ENCODE results near the gene FOXP1. TPM values are rescaled to one million over a fixed set of nuclear protein-coding genes. Genes with fewer than 3 reads are reported as not detected.
A peak's percentile ranks its signal among the peaks of the same experiment; 100 is the strongest.

The FOXP1 gene
- total and polyA plus RNA-seq, 2 of the 13 experiments (the other 11 are each of a cell fraction or from before 2014, with no cell fraction given): 40.4 to 59.0 TPM

GRCh38 chr3:71453319-71453718, 130.2 kb downstream of the FOXP1 start (continued):
- TF ChIP-seq, protein P1, sequence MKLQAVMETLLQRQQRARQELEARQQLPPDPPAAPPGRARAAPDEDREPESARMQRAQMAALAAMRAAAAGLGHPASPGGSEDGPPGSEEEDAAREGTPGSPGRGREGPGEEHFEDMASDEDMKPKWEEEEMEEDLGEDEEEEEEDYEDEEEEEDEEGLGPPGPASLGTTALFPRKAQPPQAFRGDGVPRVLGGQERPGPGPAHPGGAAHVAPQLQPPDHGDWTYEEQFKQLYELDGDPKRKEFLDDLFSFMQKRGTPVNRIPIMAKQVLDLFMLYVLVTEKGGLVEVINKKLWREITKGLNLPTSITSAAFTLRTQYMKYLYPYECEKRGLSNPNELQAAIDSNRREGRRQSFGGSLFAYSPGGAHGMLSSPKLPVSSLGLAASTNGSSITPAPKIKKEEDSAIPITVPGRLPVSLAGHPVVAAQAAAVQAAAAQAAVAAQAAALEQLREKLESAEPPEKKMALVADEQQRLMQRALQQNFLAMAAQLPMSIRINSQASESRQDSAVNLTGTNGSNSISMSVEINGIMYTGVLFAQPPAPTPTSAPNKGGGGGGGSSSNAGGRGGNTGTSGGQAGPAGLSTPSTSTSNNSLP (IDR thresholded peaks at IDR 0.05; ENCODE audit: low read depth, low read length): peak; percentile 40; the same call in 1 of the 2 replicates
- TF ChIP-seq PATZ1 (CRISPR knock-in tag; IDR thresholded peaks at IDR 0.05): 0 out of 2 replicates have a peak, but pooled peaks have one; percentile 15
- no peak for TF ChIP-seq ZNF597 (CRISPR knock-in tag; IDR thresholded peaks at IDR 0.05)
- TF ChIP-seq ZNF839 (CRISPR knock-in tag; IDR thresholded peaks at IDR 0.05; ENCODE audit: borderline replicate concordance): no peak

DNA sequence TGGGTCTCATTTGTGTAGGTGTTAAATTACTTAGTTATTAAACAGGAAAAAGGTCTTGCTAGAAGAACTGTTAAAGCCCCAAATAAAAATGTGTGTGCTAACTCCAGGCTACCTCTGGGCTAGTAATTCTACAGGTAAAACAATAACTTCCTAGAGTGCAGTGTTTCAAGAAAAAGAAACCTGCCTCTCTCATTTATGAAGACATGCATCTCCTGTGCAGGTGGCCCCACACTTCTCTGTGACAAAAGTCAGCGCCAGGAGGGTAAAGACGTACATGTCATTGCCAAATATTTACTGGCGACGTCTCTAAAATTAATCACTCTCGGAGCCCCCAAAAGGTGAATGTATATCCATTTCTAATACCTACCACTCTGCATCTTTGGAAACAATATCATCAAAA, 131.7 kb downstream of the FOXP1 start:
- Histone ChIP-seq H4K20me1 (ENCODE audit: insufficient read depth, low read length) (peaks cover 33% of the 10 kb centered on the region), H2AFZ (ENCODE audit: low read length) (no peak overlapping the region), H3K36me3 (replicated peaks in 1 of 2; ENCODE audit: control insufficient read depth in 1 of 2, insufficient read depth in 2 of 2, low read length in 2 of 2) (no peaks in the 10 kb centered on the region; a peak in 1 of 5 replicates), H3K79me2 (ENCODE audit: insufficient read depth, low read length) (peaks cover 55% of the 10 kb centered on the region), H3K4me2 (ENCODE audit: low read depth, low read length) (no peak overlapping the region), H3K4me3 (replicated peaks in 1 of 3; ENCODE audit: insufficient read depth in 1 of 3, low read depth in 2 of 3, low read length in 3 of 3) (no peak overlapping the region), H3K27me3 (ENCODE audit: control insufficient read depth in 1 of 2, insufficient read depth in 2 of 2, low read length in 2 of 2) (no peaks in the 10 kb centered on the region), H3K27ac (ENCODE audit: extremely low read length, insufficient read depth, low read length) (no peak overlapping the region), H3K9ac (ENCODE audit: insufficient read depth, low read depth, low read length) (no peak overlapping the region), H3K9me3 (ENCODE audit: low read length) (no peaks in the 10 kb centered on the region), H3K4me1 (ENCODE audit: insufficient read depth, low read length) (peaks cover 71% of the 10 kb centered on the region)
- ATAC-seq (no peak), DNase-seq (ENCODE audit: low spot score) (no peak), FAIRE-seq (no peak)
- CTCF ChIA-PET (ENCODE audit: low intra/inter-chr PET ratio, low total read pairs): no interaction called here
- POLR2A ChIA-PET: no interaction called here
- WGBS (ENCODE audit: low lambda C conversion rate): 95% methylated on average over 5 of the region's 5 CpGs
- no TSS peak for BruUV-seq (replicated peaks)
- intact Hi-C loops (cut with micrococcal nuclease; ENCODE audit: unreplicated experiment) (loop anchor here (10.0 kb wide), 1 partner anchor 133 kb away; the partner anchor contains the start of gene FOXP1), in situ Hi-C loops (cut with HindIII; ENCODE audit: extremely low pct_ligation_motif_present, low pct_unique_long_range_greater_than_20kb) (no loop called here)
- TF ChIP-seq MED8 (CRISPR knock-in tag; IDR thresholded peaks at IDR 0.05; ENCODE audit: insufficient replicate concordance) (no peak), GPN1 (CRISPR knock-in tag; IDR thresholded peaks at IDR 0.05; ENCODE audit: borderline replicate concordance) (no peak), EZH2 (conservative IDR thresholded peaks at IDR 0.05; ENCODE audit: low read depth, low read length) (no peak), ZNF263 (CRISPR knock-in tag; IDR thresholded peaks at IDR 0.05) (no peak), ZNF589 (CRISPR knock-in tag; conservative IDR thresholded peaks at IDR 0.05) (no peak), NR3C1 (CRISPR knock-in tag; IDR thresholded peaks at IDR 0.05) (no peak), BCLAF1 (IDR thresholded peaks at IDR 0.05) (no peak), ERF (CRISPR knock-in tag; IDR thresholded peaks at IDR 0.05) (no peak)
- TF ChIP-seq, protein P2, sequence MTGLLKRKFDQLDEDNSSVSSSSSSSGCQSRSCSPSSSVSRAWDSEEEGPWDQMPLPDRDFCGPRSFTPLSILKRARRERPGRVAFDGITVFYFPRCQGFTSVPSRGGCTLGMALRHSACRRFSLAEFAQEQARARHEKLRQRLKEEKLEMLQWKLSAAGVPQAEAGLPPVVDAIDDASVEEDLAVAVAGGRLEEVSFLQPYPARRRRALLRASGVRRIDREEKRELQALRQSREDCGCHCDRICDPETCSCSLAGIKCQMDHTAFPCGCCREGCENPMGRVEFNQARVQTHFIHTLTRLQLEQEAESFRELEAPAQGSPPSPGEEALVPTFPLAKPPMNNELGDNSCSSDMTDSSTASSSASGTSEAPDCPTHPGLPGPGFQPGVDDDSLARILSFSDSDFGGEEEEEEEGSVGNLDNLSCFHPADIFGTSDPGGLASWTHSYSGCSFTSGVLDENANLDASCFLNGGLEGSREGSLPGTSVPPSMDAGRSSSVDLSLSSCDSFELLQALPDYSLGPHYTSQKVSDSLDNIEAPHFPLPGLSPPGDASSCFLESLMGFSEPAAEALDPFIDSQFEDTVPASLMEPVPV (CRISPR knock-in tag; IDR thresholded peaks at IDR 0.05): no peak
